GM21717 (cell line): ENCODE measurements around the gene AURKAIP1.

Source experiments
- ATAC-seq: cut with Tn5 transposase; IDR thresholded peaks from one replicate; pipeline ENCODE4 v1.9.1; 2021; ENCODE audit warnings: mild to moderate bottlenecking, moderate library complexity; ENCODE audit not compliant: unreplicated experiment

Gene AURKAIP1

GRCh38 chr1:1361982-1362423 is 13.0 kb downstream of the AURKAIP1 start:
- ATAC-seq: no peak

- ATAC-seq: no peak
These were observed 13.6 kb downstream of the AURKAIP1 start for GRCh38 chr1:1361233-1361981.

GRCh38 chr1:1360506-1361169 is 14.4 kb downstream of the AURKAIP1 start:
- ATAC-seq: no peak

- no peak for ATAC-seq
These were observed 15.1 kb downstream of the AURKAIP1 start for GRCh38 chr1:1359664-1360468.

- no peak for ATAC-seq
These were observed 15.7 kb downstream of the AURKAIP1 start for GRCh38 chr1:1359308-1359663.

GRCh38 chr1:1358433-1359271 is 16.4 kb downstream of the AURKAIP1 start, which contains the start of gene MXRA8:
TSS of gene MXRA8 (minus strand) at chr1:1358555. CDS start at chr1:1358504, 51 bp downstream.
- no peak for ATAC-seq

- no peak for ATAC-seq
These were observed 17.1 kb downstream of the AURKAIP1 start for GRCh38 chr1:1357871-1358432.

- no peak for ATAC-seq
These were observed 18.1 kb downstream of the AURKAIP1 start for GRCh38 chr1:1356796-1357401.

- no peak for ATAC-seq
These were observed 18.7 kb downstream of the AURKAIP1 start for GRCh38 chr1:1356166-1356795.

GRCh38 chr1:1355416-1355815 is 19.6 kb downstream of the AURKAIP1 start:
- ATAC-seq: no peak

GRCh38 chr1:1354271-1355247 is 20.4 kb downstream of the AURKAIP1 start:
- no peak for ATAC-seq

- no peak for ATAC-seq
These were observed 21.4 kb downstream of the AURKAIP1 start for GRCh38 chr1:1353389-1354151.

GRCh38 chr1:1352786-1353388 is 22.1 kb downstream of the AURKAIP1 start:
- ATAC-seq: no peak

GRCh38 chr1:1351511-1352427 is 23.2 kb downstream of the AURKAIP1 start:
- ATAC-seq: no peak

GRCh38 chr1:1349256-1350012 is 25.6 kb downstream of the AURKAIP1 start, which contains the start of gene DVL1:
TSS of gene DVL1 (minus strand) at chr1:1349418. CDS start at chr1:1349065, 353 bp downstream.
- ATAC-seq: no peak
